Tibial artery (tissue), 4 donors: ENCODE results near the gene NCOR1.

Experiments
- DNase-seq, 2 donors: peaks; one replicate each; pipeline ENCODE4 v3.0.0-alpha.2; 2019
- H3K27ac ChIP-seq, 2 donors: fragments of 200-600 bp; sonication (generic) in 1 of 2; 1 replicate in 1 of 2; 2 replicates in 1 of 2; pipeline ENCODE4 v1.5.1; 2018 to 2019; ENCODE audit warnings: mild to moderate bottlenecking in 1 of 2
- H3K27me3 ChIP-seq, 2 donors: fragments of 200-600 bp; sonication (generic) in 1 of 2; one replicate each; pipeline versions ENCODE4 v1.5.1 to v1.6.0; 2016 to 2019
- H3K36me3 ChIP-seq, 3 donors: fragments of 200-600 bp; sonication (generic) in 2 of 3; one replicate each; pipeline ENCODE4 v1.5.1; 2016 to 2019; ENCODE audit warnings: mild to moderate bottlenecking in 2 of 3
- H3K4me1 ChIP-seq, 4 donors: fragments of 200-600 bp; sonication (generic) in 2 of 4; 1 replicate in 3 of 4; 2 replicates in 1 of 4; pipeline ENCODE4 v1.5.1; 2016 to 2019
- H3K4me3 ChIP-seq, 2 donors: fragments of 200-600 bp; sonication (generic) in 1 of 2; 1 replicate in 1 of 2; 2 replicates in 1 of 2; pipeline ENCODE4 v1.5.1; 2018 to 2019; ENCODE audit warnings: mild to moderate bottlenecking in 2 of 2
- H3K9me3 ChIP-seq, 3 donors: fragments of 200-600 bp; sonication (generic) in 1 of 3; one replicate each; pipeline ENCODE4 v1.5.1; 2016 to 2019
- CTCF ChIP-seq, 2 experiments: fragments of 200-600 bp in 1 of 2; fragments of 450-650 bp in 1 of 2; IDR thresholded peaks; one replicate each; pipeline ENCODE4 v1.5.1; 2017 to 2019; ENCODE audit warnings: antibody characterized with exemption in 2 of 2, mild to moderate bottlenecking in 1 of 2, moderate library complexity in 1 of 2
- intact Hi-C: fragments of 100-400 bp; cut with DNase I; formaldehyde crosslinking; loops from one replicate; pipeline ENCODE4 v1.15.0; 2023; ENCODE audit warnings: low total_unique reads

The NCOR1 gene

GRCh38 chr17:16037636-16038035 is 177.7 kb downstream of the NCOR1 start:
- intact Hi-C loops = no loop called here
- Histone ChIP-seq H3K4me1 (no peaks in the 10 kb centered on the region), H3K4me3 (no peak overlapping the region), H3K27ac (no peak overlapping the region), H3K36me3 (peaks cover 63 to 97% (median 79%) of the 10 kb centered on the region in 3 donors), H3K9me3 (no peaks in the 10 kb centered on the region), H3K27me3 (no peaks in the 10 kb centered on the region)
- no peak for DNase-seq
- TF ChIP-seq CTCF (IDR thresholded peaks at IDR 0.05) = no peak

GRCh38 chr17:16036261-16036660 is 179.1 kb downstream of the NCOR1 start:
- no peaks in the 10 kb centered on the region for H3K27me3 ChIP-seq
- intact Hi-C loops = no loop called here
- DNase-seq = no peak
- no peak overlapping the region for H3K4me3 ChIP-seq
- no peaks in the 10 kb centered on the region for H3K9me3 ChIP-seq
- H3K27ac ChIP-seq = no peak overlapping the region
- no peaks in the 10 kb centered on the region for H3K4me1 ChIP-seq
- TF ChIP-seq CTCF (IDR thresholded peaks at IDR 0.05) = no peak
- H3K36me3 ChIP-seq = peaks cover 73 to 97% (median 81%) of the 10 kb centered on the region in 3 donors

- H3K27me3 ChIP-seq = no peaks in the 10 kb centered on the region
- no peak overlapping the region for H3K27ac ChIP-seq
- no peak overlapping the region for H3K4me3 ChIP-seq
- H3K9me3 ChIP-seq = no peaks in the 10 kb centered on the region
- no peaks in the 10 kb centered on the region for H3K4me1 ChIP-seq
- H3K36me3 ChIP-seq = peaks cover 85 to 97% (median 91%) of the 10 kb centered on the region in 3 donors
- intact Hi-C loops = no loop called here
- TF ChIP-seq CTCF (IDR thresholded peaks at IDR 0.05) = no peak
- DNase-seq = no peak
Measured at GRCh38 chr17:16033729-16034349, 181.5 kb downstream of the NCOR1 start.

GRCh38 chr17:16027708-16028584 is 187.4 kb downstream of the NCOR1 start:
- H3K9me3 ChIP-seq = no peaks in the 10 kb centered on the region
- peaks cover 0 to 12% (median 4%) of the 10 kb centered on the region in 4 donors for H3K4me1 ChIP-seq
- intact Hi-C loops = no loop called here
- DNase-seq = no peak
- no peaks in the 10 kb centered on the region for H3K27me3 ChIP-seq
- no peak overlapping the region for H3K4me3 ChIP-seq
- TF ChIP-seq CTCF (IDR thresholded peaks at IDR 0.05) = no peak
- H3K27ac ChIP-seq = peak overlapping the region; percentile 36 to 59
- H3K36me3 ChIP-seq = peaks cover 79 to 88% (median 84%) of the 10 kb centered on the region in 3 donors

GRCh38 chr17:16026895-16027294 is 188.4 kb downstream of the NCOR1 start:
- Histone ChIP-seq H3K4me1 (peaks cover 0 to 12% (median 4%) of the 10 kb centered on the region in 4 donors), H3K9me3 (no peaks in the 10 kb centered on the region), H3K4me3 (no peak overlapping the region), H3K27ac (peak overlapping the region in 1 of 2 donors; percentile 36), H3K36me3 (peaks cover 68 to 82% (median 74%) of the 10 kb centered on the region in 3 donors), H3K27me3 (no peaks in the 10 kb centered on the region)
- no peak for DNase-seq
- intact Hi-C loops = no loop called here
- no peak for TF ChIP-seq CTCF (IDR thresholded peaks at IDR 0.05)
